ENCODE data around the gene LANCL2.

The LANCL2 gene, protein sequence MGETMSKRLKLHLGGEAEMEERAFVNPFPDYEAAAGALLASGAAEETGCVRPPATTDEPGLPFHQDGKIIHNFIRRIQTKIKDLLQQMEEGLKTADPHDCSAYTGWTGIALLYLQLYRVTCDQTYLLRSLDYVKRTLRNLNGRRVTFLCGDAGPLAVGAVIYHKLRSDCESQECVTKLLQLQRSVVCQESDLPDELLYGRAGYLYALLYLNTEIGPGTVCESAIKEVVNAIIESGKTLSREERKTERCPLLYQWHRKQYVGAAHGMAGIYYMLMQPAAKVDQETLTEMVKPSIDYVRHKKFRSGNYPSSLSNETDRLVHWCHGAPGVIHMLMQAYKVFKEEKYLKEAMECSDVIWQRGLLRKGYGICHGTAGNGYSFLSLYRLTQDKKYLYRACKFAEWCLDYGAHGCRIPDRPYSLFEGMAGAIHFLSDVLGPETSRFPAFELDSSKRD

DNA sequence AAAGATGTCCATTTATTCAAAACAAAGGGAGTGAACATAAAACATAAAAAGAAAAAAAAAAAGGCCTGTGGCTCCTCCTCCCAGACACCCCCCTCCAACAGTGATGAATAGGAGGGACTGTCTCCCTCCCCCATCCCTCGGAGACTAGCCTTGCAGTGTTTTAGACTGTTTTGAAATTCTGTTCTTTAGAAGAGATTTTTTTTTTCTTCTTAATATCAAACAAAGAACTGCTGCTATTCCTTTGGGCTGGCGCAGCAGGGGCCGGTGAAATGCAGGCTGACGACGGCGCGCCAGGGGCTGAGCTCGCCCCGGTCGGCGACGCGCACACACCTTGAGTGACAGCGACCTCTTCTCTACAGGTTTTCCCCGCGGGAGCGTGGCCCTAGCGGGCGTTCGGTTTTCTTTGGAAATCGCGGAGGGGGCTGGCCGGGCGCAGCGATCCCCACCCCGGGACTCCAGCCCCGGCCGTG lies at the start of gene LANCL2:
Gene LANCL2 (plus strand): TSS at position 133 of the 470 bp plus-strand sequence. CDS start 689 bp downstream, outside the sequence.
- no peak for DNase-seq
- in situ Hi-C loops (cut with MboI; ENCODE audit: low pct_unique_long_range_greater_than_20kb, low sequenced_read_pairs) = no loop called here

DNA sequence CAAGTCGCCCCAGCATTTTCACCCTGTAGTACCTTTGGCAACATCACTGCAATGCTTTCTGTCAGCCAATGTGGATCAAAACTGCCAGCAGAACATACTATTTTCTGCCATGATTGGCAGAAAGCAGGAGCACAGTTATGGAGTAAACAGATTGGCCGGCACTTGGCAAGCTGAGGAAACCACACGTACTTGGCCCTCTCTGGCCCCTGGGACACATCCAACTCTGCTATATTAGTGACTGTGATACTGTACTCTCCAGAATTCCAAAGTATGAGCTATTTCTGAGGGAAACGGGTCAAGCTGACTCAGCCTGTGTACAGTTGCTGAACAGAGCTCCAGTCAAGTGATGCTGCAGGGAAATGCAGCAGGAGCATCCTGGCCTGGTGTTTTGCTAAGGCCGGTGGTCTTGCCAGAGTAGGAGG lies 39.8 kb upstream of the LANCL2 start:
- in situ Hi-C loops (cut with MboI; ENCODE audit: low pct_unique_long_range_greater_than_20kb, low sequenced_read_pairs) = no loop called here

DNA sequence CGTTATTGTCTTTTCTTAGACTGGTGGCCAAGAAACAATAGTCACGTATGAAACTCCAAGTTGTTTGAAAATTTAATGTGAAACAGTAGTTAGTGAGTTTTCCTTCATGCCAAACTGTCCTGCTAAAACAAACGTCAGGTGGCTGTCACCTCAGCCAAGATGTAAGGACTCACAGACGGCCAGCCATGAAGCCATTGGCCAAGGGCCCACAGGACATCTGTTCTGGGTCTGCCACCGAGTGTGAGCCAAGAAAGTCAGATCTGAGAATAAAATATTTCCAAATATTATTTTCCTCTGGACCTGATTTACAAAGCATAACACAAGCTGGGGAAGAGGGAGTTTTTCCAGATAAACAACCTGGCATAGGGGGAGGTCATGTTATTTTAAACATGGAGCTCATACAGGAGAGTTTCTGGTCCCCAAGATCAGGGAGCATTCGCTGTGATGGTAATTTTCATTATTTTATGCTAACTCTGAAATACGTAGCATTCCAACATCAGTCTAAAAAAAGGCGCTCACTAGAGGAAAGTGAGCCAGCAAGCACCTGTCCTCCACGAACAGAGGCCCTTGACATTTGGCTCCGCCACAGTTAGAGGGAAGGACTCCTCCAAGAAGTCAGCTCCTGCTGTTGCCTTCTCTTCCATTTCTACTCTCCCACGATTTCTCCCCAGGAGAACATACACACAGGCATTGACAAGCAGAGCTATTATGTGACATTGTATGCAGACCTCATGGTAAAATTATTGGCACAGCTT lies 38.9 kb upstream of the LANCL2 start:
- in situ Hi-C loops (cut with MboI; ENCODE audit: low pct_unique_long_range_greater_than_20kb, low sequenced_read_pairs) = no loop called here
- no peak for DNase-seq

More for the DNA sequence above, 39.8 kb upstream of the LANCL2 start:
- no peak for DNase-seq

DNA sequence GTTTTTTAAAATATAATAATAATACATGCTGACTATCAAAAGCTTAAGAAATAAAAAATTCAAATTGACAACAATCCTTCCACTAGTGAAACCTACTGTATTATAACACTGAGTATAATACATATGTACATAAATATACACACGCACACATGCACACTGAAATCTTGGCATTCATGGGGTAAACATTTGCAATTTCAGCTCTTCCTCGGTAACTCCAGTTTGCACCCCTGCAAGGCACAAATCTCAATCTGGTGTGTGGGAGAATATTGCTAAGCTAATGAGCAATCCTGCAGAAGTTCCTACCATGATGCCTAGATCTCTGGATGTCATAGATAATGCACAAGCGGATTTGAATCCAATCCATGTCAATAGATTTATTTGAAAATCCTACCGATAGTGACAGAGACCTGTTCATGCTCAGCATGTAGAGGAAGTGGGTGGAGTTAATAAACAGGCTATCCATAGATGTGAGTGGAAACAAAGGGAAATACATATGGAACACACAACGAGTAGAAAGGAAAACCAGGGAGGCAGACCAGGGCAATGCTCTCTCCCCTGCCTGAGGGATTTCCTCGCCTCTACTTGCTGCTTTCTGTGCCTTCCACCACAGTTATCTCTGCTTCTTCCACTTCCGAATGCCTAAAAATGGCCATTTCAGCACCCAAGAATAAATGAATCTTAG lies 38.1 kb upstream of the LANCL2 start:
- DNase-seq = no peak
- in situ Hi-C loops (cut with MboI; ENCODE audit: low pct_unique_long_range_greater_than_20kb, low sequenced_read_pairs) = no loop called here

DNA sequence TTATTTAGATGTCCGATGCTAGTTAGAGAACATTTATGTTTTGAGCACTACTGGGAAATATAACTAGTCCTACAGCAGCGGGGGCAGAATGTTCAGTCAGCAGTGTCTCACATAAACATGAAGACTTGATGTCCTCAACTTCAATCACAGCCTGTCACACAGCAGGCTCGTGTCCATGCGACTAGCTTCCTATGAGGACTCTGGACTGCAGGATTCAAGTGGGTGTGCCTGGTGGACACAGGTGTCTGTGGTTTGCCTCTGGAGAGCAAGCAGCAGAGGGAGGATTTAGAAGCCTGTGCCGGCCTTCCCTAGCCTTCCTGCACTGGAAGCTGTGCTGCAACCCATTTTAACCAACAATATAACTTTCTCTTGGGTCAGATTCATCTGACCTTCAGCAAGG lies 30.0 kb upstream of the LANCL2 start:
- in situ Hi-C loops (cut with MboI; ENCODE audit: low pct_unique_long_range_greater_than_20kb, low sequenced_read_pairs) = no loop called here
- DNase-seq = no peak

DNA sequence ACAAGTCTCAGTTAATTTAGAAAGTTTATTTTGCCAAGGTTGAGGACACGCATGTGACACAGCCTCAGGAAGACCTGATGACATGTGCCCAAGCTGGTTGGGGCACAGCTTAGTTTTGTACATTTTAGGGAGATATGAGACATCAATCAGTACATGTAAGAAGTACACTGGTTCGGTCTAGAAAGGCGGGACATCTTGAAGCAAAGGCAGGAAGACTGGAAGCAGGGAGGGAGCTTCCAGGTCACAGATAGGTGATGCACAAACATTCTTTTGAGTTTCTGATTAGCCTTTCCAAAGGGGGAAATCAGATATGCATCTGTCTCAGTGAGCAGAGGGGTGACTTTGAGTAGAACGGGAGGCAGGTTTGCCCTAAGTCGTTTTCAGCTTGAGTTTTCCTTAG lies 29.4 kb upstream of the LANCL2 start:
- no peak for DNase-seq
- in situ Hi-C loops (cut with MboI; ENCODE audit: low pct_unique_long_range_greater_than_20kb, low sequenced_read_pairs) = no loop called here

DNA sequence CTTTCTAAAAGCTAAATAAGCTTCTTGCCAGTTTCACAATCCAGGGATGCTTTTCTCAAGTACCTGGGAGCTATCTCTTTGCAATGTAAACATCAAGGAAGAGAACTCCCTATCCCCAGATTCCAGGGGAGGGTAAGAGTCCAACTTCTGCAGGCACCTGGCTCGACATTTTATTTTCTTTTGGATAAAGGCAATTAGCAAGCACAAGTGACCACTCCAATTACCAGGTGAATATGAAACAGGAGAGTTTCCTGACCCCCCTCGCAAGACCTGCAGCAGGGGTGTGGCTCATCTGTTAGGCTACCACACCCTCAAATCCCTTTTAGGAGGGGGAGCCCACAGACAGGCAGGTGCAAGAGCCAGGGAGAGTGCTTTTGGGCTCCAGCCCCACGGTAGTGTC lies 28.6 kb upstream of the LANCL2 start:
- no peak for DNase-seq
- in situ Hi-C loops (cut with MboI; ENCODE audit: low pct_unique_long_range_greater_than_20kb, low sequenced_read_pairs) = no loop called here

DNA sequence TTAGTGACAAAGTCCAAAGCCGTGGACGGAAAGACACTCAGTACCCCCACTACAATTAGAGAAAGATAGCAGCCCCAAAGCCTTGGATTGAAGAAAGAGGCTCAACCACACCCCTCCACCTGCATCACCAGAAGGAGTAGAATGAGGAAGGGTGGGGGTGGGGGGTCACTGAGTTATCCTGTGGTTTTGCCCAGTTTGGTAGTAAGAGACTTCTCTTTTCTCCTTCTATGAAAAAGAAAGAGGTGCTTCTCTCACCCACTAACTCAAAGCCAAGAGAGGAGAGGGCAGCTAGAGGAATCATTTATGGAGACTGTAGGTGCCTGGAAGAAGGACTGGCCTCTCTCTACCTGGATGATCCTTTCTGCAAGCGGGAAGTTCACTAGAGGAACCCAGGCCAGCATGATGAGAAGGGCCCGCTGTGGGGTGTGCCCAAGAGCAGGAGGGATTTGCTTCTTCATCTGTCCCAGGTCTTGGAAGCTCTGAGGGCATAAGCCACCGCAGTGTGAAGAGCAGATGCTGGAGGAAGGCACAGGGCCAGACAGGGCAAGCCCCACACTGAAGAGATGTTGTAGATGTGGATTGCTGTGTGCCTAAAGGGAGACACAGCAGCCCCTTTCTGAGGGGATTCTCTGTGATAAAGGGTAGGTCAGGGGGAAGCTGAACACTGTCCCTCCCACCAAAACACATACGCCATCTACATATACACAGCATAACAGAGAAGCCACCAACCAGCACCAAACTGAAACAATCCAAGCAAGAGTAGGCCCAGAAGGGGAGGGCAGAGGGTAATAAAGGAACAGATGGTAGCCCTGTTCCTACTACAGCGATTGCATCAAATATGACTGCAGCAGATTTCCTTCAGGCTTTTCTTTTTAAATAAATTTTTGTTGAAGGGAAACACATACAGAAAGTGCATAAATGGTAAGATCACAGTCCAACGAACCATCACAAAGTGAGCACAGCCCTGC lies 25.8 kb upstream of the LANCL2 start:
- DNase-seq = no peak
- in situ Hi-C loops (cut with MboI; ENCODE audit: low pct_unique_long_range_greater_than_20kb, low sequenced_read_pairs) = no loop called here

DNA sequence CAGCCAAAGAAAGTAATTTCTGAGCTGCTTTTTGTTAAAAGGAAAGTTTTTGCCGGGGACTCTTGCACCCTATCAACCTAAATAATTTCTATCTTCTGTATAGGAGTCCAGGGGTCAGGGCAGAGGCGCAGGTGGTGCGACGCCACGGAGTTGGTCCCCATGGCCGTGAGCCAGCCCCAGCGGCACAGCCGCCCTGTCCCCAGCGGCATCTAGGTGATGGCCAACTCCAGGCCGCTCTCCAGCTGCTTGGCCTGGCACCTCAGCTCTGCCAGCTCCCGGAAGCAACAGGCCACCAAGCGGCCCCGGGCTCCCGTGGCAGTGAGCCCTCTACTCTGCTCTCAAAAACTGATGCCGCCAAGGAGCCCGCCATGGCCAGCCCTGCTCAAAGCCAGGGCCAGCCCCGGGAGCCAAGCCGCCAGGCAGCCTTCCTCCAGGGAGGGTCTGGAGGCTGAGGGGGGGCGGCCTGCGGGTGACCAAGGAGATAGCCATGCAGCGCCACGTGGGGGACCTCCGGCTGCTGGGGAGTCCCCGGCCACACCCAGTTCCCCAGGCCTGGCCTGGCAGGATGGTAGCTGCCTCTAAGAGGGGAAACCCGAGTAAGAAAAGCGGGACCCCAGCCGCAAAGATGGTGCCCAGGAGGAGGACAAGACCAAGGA lies 22.8 kb upstream of the LANCL2 start:
- in situ Hi-C loops (cut with MboI; ENCODE audit: low pct_unique_long_range_greater_than_20kb, low sequenced_read_pairs) = no loop called here
- no peak for DNase-seq

DNA sequence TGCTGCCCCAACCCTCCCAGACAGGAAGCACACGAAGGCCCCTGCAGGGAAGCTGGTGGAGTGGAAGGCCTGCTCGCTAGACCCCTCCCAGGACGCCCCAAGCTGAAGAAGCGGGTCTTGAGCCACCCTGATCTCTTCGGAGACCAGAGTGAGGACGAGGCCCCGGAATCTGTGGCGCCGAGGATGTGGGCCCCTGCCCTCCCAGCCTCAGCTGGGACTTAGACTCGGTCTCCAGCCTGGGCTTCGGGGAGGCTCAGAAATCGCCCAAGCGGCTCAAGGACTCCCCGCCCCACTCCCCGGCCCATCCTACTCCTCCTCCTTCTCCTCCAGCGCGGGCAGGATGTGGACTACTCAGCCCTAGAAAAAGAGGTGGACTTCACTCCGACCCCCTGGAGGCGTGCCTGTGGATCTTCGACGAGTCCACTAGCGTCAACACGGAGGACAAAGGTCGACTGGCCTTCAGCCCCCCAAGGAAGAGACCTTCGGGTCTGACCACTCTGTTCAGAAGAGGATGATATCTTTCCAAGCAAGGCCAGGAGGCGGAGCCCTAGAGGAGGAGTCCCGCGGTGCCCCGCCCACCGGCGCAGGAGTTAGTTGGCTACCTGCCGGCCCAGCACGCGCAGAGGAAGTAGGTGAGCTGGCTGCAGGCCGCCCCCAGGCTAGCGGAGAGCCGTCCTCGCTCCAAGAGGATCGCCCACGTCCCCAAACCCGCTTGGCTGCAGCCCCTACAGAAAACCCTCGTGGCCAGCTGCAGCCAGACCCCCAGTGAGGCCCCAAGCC lies 21.9 kb upstream of the LANCL2 start:
- in situ Hi-C loops (cut with MboI; ENCODE audit: low pct_unique_long_range_greater_than_20kb, low sequenced_read_pairs) = no loop called here
- DNase-seq = no peak

DNA sequence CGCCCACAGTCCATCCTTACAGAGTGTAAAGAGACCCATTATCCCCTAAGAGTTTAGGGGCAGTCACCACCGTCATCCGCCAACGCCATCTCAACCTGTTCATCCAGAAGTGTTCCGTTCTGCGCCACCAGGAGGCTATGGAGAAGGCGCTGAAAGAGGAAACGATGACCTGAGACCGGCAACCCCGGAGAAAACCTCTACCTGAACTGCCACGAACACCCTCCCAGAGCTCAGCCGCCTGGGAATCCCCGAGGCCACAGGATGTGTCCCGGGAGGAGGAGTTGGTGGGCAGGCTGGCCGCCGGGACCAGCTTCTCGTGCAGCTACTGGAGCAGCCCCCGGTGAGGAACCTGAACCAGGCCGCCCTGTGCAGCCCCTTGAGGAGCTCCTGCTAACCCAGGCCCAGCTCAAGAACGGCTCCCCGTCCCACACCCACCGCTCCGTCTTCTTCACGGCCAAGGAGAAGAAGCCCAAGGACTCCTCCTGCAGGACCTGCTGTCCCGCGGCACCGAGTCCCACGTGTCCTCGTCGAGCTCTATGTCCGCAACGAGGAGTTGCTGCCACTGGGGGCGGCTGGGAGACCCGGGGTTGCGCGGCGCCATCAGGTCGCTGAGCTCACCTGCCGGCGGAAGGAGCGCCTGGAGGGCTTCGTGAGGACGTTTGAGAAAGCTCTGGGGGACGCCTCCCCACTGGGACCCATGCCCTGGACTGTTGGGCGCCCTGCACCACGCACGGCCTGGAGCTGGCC lies 21.1 kb upstream of the LANCL2 start:
- no peak for DNase-seq
- in situ Hi-C loops (cut with MboI; ENCODE audit: low pct_unique_long_range_greater_than_20kb, low sequenced_read_pairs) = no loop called here

DNA sequence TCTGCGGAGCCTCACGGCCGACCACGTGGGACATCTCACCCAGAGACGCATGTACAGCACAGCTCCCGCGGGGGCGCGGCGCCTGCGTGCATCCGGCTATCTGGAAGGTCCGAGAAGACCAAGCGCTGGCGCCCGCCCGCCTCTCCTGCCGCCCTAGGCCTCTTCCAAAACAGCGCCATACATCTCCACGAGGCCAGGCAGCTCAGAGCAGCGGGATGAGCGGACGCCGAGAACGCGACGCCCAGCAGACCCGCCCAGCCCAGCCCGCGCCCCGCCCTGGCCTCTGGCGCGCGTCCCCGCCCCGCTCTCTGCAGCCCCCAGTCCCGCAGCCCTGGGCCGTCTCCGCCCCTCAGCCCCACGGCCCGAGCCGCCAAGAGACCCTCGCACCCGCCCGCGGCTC lies 20.3 kb upstream of the LANCL2 start:
- DNase-seq = no peak
- in situ Hi-C loops (cut with MboI; ENCODE audit: low pct_unique_long_range_greater_than_20kb, low sequenced_read_pairs) = no loop called here

DNA sequence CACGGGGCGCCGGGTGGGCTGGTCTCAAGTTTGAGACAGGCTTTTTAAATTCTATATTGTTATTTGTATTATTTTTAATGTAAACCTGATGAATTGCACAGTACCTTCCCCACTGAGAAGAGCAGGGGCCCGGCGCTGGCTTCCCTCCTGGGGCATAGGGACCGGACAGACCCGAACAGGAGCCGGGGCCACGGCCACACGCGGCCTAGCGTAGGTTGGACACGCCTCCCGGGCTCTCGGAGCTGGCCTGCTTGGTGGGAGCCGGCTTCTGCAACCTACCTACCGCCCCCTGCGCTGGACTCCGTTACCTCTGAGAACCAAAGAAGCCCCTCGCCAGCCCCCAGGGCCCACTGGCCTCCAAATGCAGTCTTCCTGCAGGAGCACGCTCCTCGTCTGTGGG lies 19.8 kb upstream of the LANCL2 start:
- in situ Hi-C loops (cut with MboI; ENCODE audit: low pct_unique_long_range_greater_than_20kb, low sequenced_read_pairs) = no loop called here
- DNase-seq = no peak

DNA sequence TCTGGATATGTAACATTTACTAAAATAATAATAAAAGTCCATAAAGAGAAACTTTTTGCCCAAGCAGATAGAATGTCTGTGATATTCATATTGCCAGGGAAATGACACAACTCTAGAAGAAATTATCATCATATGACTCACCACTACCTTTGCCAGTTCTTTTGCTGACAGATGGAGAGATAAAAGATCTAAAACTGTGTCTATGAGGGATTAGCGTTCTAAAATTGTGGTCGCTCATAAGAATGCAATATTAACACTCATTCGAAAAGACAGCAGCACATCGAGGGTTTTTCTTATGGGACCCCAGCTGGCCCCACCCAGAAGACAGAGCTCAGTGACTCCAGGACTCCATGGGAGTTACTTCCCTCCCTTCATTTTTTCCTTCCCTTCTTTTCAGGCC lies 16.6 kb upstream of the LANCL2 start:
- in situ Hi-C loops (cut with MboI; ENCODE audit: low pct_unique_long_range_greater_than_20kb, low sequenced_read_pairs) = no loop called here
- no peak for DNase-seq

DNA sequence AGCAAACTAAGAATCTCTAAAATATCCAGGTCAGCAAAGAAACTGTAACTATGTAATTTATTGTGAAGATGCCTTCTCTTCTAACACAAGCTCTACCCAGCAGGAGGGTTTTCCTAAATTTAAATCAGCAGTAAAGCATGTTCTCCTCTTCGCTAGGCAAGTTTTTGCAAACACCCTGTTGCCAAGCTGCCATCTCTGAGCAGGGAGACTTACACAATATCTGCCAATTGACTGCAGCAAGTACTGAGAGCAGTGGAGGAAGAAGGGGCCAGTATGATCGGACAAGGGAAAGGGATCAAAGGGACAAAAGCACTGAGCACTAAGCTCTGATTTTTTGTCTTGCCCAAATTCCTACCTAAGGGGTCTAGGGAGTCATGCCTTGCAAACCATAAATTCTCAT lies 16.0 kb upstream of the LANCL2 start:
- in situ Hi-C loops (cut with MboI; ENCODE audit: low pct_unique_long_range_greater_than_20kb, low sequenced_read_pairs) = no loop called here
- no peak for DNase-seq

DNA sequence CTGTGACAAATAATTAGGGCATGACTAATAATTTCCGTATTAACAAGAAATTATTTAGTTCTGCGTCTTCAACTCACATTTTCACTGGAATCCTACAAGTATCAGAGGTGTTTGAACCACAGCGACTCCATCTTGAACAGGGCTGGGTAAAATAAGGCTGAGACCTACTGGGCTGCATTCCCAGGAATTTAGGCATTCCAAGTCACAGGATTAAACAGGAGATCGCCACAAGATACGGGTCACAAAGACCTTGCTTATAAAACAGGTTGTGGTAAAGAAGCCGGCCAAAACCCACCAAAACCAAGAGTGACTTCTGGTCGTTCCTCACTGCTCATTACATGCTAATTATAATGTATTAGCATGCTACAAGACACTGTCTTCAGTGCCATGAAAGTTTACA lies 14.9 kb upstream of the LANCL2 start:
- in situ Hi-C loops (cut with MboI; ENCODE audit: low pct_unique_long_range_greater_than_20kb, low sequenced_read_pairs) = no loop called here

DNA sequence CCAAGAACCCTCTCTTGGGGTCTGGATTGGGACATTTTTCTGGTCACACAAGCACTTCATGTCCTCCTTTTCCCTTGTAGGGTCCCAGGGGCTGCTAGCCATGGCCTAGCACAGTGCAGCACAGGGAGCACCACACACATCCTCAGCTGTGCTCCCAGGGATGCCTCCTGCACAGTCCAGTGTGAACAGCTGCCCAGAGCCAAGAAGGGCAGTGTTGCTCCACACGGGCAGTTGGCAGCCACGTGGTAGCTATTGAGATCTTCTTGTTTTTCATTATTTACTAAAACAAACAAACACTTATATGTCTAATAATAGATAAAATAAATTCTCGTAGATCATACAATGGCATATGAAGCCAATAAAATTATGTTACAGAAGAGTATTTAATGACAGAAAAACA lies 13.9 kb upstream of the LANCL2 start:
- in situ Hi-C loops (cut with MboI; ENCODE audit: low pct_unique_long_range_greater_than_20kb, low sequenced_read_pairs) = no loop called here
- no peak for DNase-seq

More for the DNA sequence above, 14.9 kb upstream of the LANCL2 start:
- DNase-seq = no peak

All from KBM-7 (cell line).